Testis (tissue), 2 donors: ENCODE results near the gene CST1.
"Not testable (repeated sequence)": the region's sequence is repeated elsewhere in the genome, so short reads cannot be mapped to it uniquely, and the experiment has no call there.

ENCODE experiments used
- POLR2A ChIP-seq: fragments of 450-650 bp; IDR thresholded peaks from one replicate; pipeline ENCODE4 v1.6.1; 2017; ENCODE audit warnings: antibody characterized with exemption, mild to moderate bottlenecking, moderate library complexity
- TF ChIP-seq, protein P1 (sequence below), 3 experiments: fragments of 450-650 bp in 2 of 3; fragments of 200-600 bp in 1 of 3; sonication (generic) in 1 of 3; IDR thresholded peaks; one replicate each; pipeline ENCODE4 v1.5.1; 2016 to 2019; ENCODE audit warnings: antibody characterized with exemption in 3 of 3, mild to moderate bottlenecking in 2 of 3, moderate library complexity in 1 of 3

DNA sequence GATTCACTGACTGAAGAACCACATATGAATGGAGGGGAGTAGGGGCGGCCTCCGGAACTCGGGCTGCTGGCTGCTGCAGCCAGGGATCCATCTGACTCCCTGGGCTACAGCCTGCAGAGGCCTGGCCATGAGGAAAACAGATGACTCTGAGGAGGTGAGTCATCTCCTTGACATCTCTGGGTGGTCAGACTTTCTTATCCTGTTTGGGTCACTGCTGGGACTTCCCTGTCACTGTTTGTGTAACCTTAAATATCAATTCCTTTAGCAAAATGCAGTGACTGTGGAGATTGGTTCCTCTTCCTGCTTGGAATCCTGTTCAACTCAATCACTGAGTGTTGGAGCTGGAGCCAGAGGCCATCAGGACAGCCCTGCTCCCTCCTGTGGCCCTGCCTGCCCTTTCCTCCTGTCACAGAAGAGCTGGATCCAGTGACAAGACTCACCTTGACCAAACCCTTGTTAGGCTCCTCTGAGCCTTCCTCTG, 4.4 kb upstream of the CST1 start:
- not testable (repeated sequence) for TF ChIP-seq POLR2A
- TF ChIP-seq, protein P1, sequence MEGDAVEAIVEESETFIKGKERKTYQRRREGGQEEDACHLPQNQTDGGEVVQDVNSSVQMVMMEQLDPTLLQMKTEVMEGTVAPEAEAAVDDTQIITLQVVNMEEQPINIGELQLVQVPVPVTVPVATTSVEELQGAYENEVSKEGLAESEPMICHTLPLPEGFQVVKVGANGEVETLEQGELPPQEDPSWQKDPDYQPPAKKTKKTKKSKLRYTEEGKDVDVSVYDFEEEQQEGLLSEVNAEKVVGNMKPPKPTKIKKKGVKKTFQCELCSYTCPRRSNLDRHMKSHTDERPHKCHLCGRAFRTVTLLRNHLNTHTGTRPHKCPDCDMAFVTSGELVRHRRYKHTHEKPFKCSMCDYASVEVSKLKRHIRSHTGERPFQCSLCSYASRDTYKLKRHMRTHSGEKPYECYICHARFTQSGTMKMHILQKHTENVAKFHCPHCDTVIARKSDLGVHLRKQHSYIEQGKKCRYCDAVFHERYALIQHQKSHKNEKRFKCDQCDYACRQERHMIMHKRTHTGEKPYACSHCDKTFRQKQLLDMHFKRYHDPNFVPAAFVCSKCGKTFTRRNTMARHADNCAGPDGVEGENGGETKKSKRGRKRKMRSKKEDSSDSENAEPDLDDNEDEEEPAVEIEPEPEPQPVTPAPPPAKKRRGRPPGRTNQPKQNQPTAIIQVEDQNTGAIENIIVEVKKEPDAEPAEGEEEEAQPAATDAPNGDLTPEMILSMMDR (IDR thresholded peaks at IDR 0.05), result not testable (repeated sequence)
